H1 (cell line): ENCODE measurements around the gene CFAP54. TPM values are rescaled to one million over a fixed set of nuclear protein-coding genes. Genes with fewer than 3 reads are reported as not detected.

Experiments
- CTCF ChIA-PET: fragments of 300-600 bp; sonication (Branson Sonifier 250); formaldehyde crosslinking; loops from one replicate; lab custom pipeline; 2021; ENCODE audit not compliant: partially characterized antibody; lab: Charles Lee
- POLR2A ChIA-PET: fragments of 300-600 bp; sonication (Branson Sonifier 250); formaldehyde crosslinking; loops from one replicate; lab custom pipeline; 2021; ENCODE audit warnings: inconsistent platforms; ENCODE audit not compliant: partially characterized antibody; lab: Charles Lee
- DNase-seq, 2 experiments: peaks; one replicate each; pipeline versions ENCODE4 v3.0.0 to v3.0.0-alpha.2; 2010 to 2022; ENCODE audit warnings: low spot score in 2 of 2, low read depth in 1 of 2, mixed read lengths in 1 of 2
- FAIRE-seq: peaks from 2 replicates; lab custom pipeline; 2011; peaks lifted over from hg19 to GRCh38; lab: Jason Lieb, UNC
- H2AFZ ChIP-seq: 2 replicates; pipeline ENCODE4 v1.8.1; 2012; ENCODE audit warnings: low read length, inconsistent platforms
- H2AK5ac ChIP-seq: 2 replicates; pipeline ENCODE4 v1.6.1; 2013; ENCODE audit warnings: low read depth, low read length
- H2BK120ac ChIP-seq: replicated peaks from 2 replicates; pipeline ENCODE3; 2013; ENCODE audit warnings: low read depth, low read length, inconsistent platforms
- H2BK12ac ChIP-seq: 2 replicates; pipeline ENCODE4 v1.6.1; 2013; ENCODE audit warnings: low read depth, low read length
- H2BK15ac ChIP-seq: 2 replicates; pipeline ENCODE4 v1.6.1; 2013; ENCODE audit warnings: low read length
- H2BK20ac ChIP-seq: 2 replicates; pipeline ENCODE4 v1.6.1; 2013; ENCODE audit warnings: low read length
- H2BK5ac ChIP-seq: 2 replicates; pipeline ENCODE4 v1.6.1; 2013; ENCODE audit warnings: low read depth, low read length
- H3K14ac ChIP-seq: 2 replicates; pipeline ENCODE4 v1.6.1; 2013; ENCODE audit warnings: inconsistent platforms; ENCODE audit not compliant: insufficient read length
- H3K18ac ChIP-seq: 2 replicates; pipeline ENCODE4 v1.6.1; 2013; ENCODE audit warnings: low read length; ENCODE audit errors: extremely low read depth
- H3K23ac ChIP-seq: 2 replicates; pipeline ENCODE4 v1.6.1; 2013; ENCODE audit warnings: inconsistent platforms; ENCODE audit not compliant: insufficient read length
- H3K23me2 ChIP-seq: 2 replicates; pipeline ENCODE4 v1.6.1; 2013; ENCODE audit warnings: low read depth, low read length
- H3K27ac ChIP-seq: 2 replicates; pipeline ENCODE4 v1.6.1; 2011; ENCODE audit warnings: low read depth, low read length, inconsistent platforms
- H3K27me3 ChIP-seq, 4 experiments: replicated peaks in 1 of 4; 1 replicate in 1 of 4; 2 replicates in 3 of 4; pipeline versions ENCODE4 v1.6.1 to v1.8.1; 2011 to 2013; ENCODE audit warnings: low read length in 3 of 4, mild to moderate bottlenecking in 3 of 4, inconsistent platforms in 2 of 4, mixed read lengths in 2 of 4, moderate library complexity in 1 of 4; ENCODE audit not compliant: control insufficient read depth in 3 of 4, insufficient read depth in 3 of 4; ENCODE audit errors: extremely low read depth in 1 of 4
- H3K36me3 ChIP-seq, 4 experiments: 2 replicates each; pipeline versions ENCODE4 v1.6.1 to v1.8.1; 2011 to 2013; ENCODE audit warnings: mild to moderate bottlenecking in 4 of 4, low read length in 3 of 4, moderate library complexity in 2 of 4, control low read depth in 1 of 4, inconsistent platforms in 1 of 4; ENCODE audit not compliant: insufficient read depth in 4 of 4, control insufficient read depth in 2 of 4
- H3K4ac ChIP-seq: replicated peaks from 2 replicates; pipeline ENCODE3; 2013; ENCODE audit warnings: low read length, low read depth, mixed read lengths, inconsistent platforms; ENCODE audit not compliant: insufficient read length
- H3K4me1 ChIP-seq, 4 experiments: replicated peaks in 1 of 4; 1 replicate in 1 of 4; 2 replicates in 3 of 4; pipeline versions ENCODE4 v1.6.1 to v1.8.1; 2011 to 2013; ENCODE audit warnings: low read length in 3 of 4, inconsistent platforms in 2 of 4, mixed read lengths in 1 of 4; ENCODE audit not compliant: insufficient read depth in 4 of 4, control insufficient read depth in 3 of 4
- H3K4me2 ChIP-seq, 2 experiments: 2 replicates each; pipeline versions ENCODE4 v1.6.1 to v1.8.1; 2011 to 2013; ENCODE audit warnings: low read depth in 2 of 2, low read length in 2 of 2, control low read depth in 1 of 2, inconsistent platforms in 1 of 2, mild to moderate bottlenecking in 1 of 2; ENCODE audit not compliant: insufficient read depth in 1 of 2
- H3K4me3 ChIP-seq, 4 experiments: fragments of 200-600, 300-600 bp in 1 of 4; sonication (generic), shearing (Covaris generic), sonication (Bioruptor Twin) in 1 of 4; 2 replicates each; pipeline versions ENCODE4 v1.5.1 to v1.8.1; 2011 to 2016; ENCODE audit warnings: low read length in 4 of 4, low read depth in 3 of 4, control low read depth in 2 of 4, inconsistent platforms in 2 of 4, mild to moderate bottlenecking in 2 of 4, mixed read lengths in 1 of 4, moderate library complexity in 1 of 4; ENCODE audit not compliant: insufficient read depth in 2 of 4; ENCODE audit errors: extremely low read depth in 1 of 4
- H3K56ac ChIP-seq: replicated peaks from 2 replicates; pipeline ENCODE3; 2013; ENCODE audit warnings: low read depth, mild to moderate bottlenecking, mixed read lengths, low read length, inconsistent platforms; ENCODE audit not compliant: insufficient read length
- H3K79me1 ChIP-seq: 2 replicates; pipeline ENCODE4 v1.6.1; 2013; ENCODE audit warnings: low read depth, low read length, control low read depth
- H3K79me2 ChIP-seq, 2 experiments: 2 replicates each; pipeline versions ENCODE4 v1.6.1 to v1.8.1; 2012 to 2013; ENCODE audit warnings: low read length in 2 of 2, mild to moderate bottlenecking in 2 of 2, inconsistent platforms in 1 of 2; ENCODE audit not compliant: insufficient read depth in 2 of 2, control insufficient read depth in 1 of 2
- H3K9ac ChIP-seq, 4 experiments: replicated peaks in 1 of 4; 1 replicate in 1 of 4; 2 replicates in 3 of 4; pipeline versions ENCODE4 v1.6.1 to v1.8.1; 2011 to 2013; ENCODE audit warnings: low read depth in 3 of 4, low read length in 3 of 4, control low read depth in 2 of 4, mild to moderate bottlenecking in 2 of 4, moderate library complexity in 2 of 4, inconsistent platforms in 1 of 4; ENCODE audit errors: extremely low read depth in 1 of 4
- H3K9me3 ChIP-seq, 2 experiments: 2 replicates each; pipeline versions ENCODE4 v1.6.1 to v1.8.1; 2012 to 2013; ENCODE audit warnings: mild to moderate bottlenecking in 2 of 2, moderate library complexity in 2 of 2, control low read depth in 1 of 2, inconsistent platforms in 1 of 2, low read depth in 1 of 2, low read length in 1 of 2, mixed read lengths in 1 of 2; ENCODE audit not compliant: insufficient read depth in 2 of 2
- H4K20me1 ChIP-seq, 2 experiments: replicated peaks in 1 of 2; 2 replicates each; pipeline versions ENCODE3 to v1.8.1; 2011 to 2013; ENCODE audit warnings: inconsistent platforms in 2 of 2, low read length in 2 of 2, mild to moderate bottlenecking in 1 of 2; ENCODE audit not compliant: insufficient read depth in 2 of 2, control insufficient read depth in 1 of 2
- H4K5ac ChIP-seq: 2 replicates; pipeline ENCODE4 v1.6.1; 2013; ENCODE audit warnings: low read length, low read depth, mixed read lengths, inconsistent platforms; ENCODE audit not compliant: insufficient read length
- H4K8ac ChIP-seq: 2 replicates; pipeline ENCODE4 v1.8.0; 2013; ENCODE audit warnings: mild to moderate bottlenecking, moderate library complexity, low read length, inconsistent platforms; ENCODE audit not compliant: insufficient read depth; ENCODE audit errors: extremely low read depth
- H4K91ac ChIP-seq: replicated peaks from 2 replicates; pipeline ENCODE3; 2013; ENCODE audit warnings: low read length, mixed read lengths, inconsistent platforms; ENCODE audit not compliant: insufficient read length
- ATF2 ChIP-seq: IDR thresholded peaks from 2 replicates; pipeline ENCODE4 v1.6.1; 2012; ENCODE audit warnings: low read length, inconsistent platforms
- BCL11A ChIP-seq, 2 experiments: IDR thresholded peaks; one replicate each; pipeline ENCODE4 v1.6.1; 2011; ENCODE audit warnings: low read depth in 2 of 2, low read length in 2 of 2, mild to moderate bottlenecking in 2 of 2
- BRCA1 ChIP-seq: IDR thresholded peaks from 2 replicates; pipeline ENCODE4 v1.6.1; 2012; ENCODE audit warnings: low read depth, low read length, improper control_type of control experiment
- E2F6 ChIP-seq: IDR thresholded peaks from 2 replicates; pipeline ENCODE4 v1.6.1; 2012; ENCODE audit warnings: inconsistent platforms
- FOSL1 ChIP-seq: IDR thresholded peaks from 2 replicates; pipeline ENCODE4 v1.6.1; 2011; ENCODE audit warnings: mild to moderate bottlenecking, low read depth, low read length, moderate library complexity; ENCODE audit not compliant: insufficient read depth
- MAX ChIP-seq: IDR thresholded peaks from 2 replicates; pipeline ENCODE4 v1.6.1; 2012; ENCODE audit warnings: inconsistent platforms
- POLR2AphosphoS5 ChIP-seq: IDR thresholded peaks from 2 replicates; pipeline ENCODE4 v1.6.1; 2011; ENCODE audit warnings: low read depth, low read length
- SIRT6 ChIP-seq: IDR thresholded peaks from one replicate; pipeline ENCODE4 v1.7.1; 2012; ENCODE audit warnings: low read length, inconsistent platforms
- SIX5 ChIP-seq: IDR thresholded peaks from 2 replicates; pipeline ENCODE4 v1.6.1; 2011; ENCODE audit warnings: mild to moderate bottlenecking, low read depth, low read length
- SP4 ChIP-seq: IDR thresholded peaks from 2 replicates; pipeline ENCODE4 v1.6.1; 2012; ENCODE audit warnings: low read length, inconsistent platforms
- SUZ12 ChIP-seq: fragments of 200-600 bp; sonication (generic); IDR thresholded peaks from 2 replicates; pipeline ENCODE4 v1.6.1; 2012; ENCODE audit warnings: mild to moderate bottlenecking, inconsistent platforms, low read length, moderate library complexity, mixed read lengths
- TCF12 ChIP-seq: IDR thresholded peaks from 2 replicates; pipeline ENCODE4 v1.6.1; 2011; ENCODE audit warnings: low read depth, mild to moderate bottlenecking, low read length
- WGBS, 2 experiments: shearing (Covaris generic) in 1 of 2; methylation state at CpG; one replicate each; pipeline versions ENCODE4 v1.1.6 to v1.1.7; 2013 to 2015; ENCODE audit warnings: low lambda C conversion rate in 2 of 2, mixed read lengths in 2 of 2, inconsistent platforms in 1 of 2, low coverage in 1 of 2, missing lambda C conversion rate in 1 of 2; ENCODE audit not compliant: insufficient replicate concordance in 2 of 2, insufficient coverage in 1 of 2, insufficient read length in 1 of 2; ENCODE audit errors: extremely low coverage in 1 of 2, missing lambda C conversion rate in 1 of 2; 5-methylcytosine and 5-hydroxymethylcytosine counted together
- polyA plus RNA-seq, 7 experiments: library from polyadenylated mRNA; depleted of rRNA in 3 of 7; stranded (reverse) in 5 of 7; unstranded in 2 of 7; fragments of >200 nt in 5 of 7; fragments of 200-250 nt in 2 of 7; gene quantifications; 1 replicate in 5 of 7; 2 replicates in 1 of 7; 4 replicates in 1 of 7; pipeline versions ENCODE4 v1.2.1 to v1.2.3, GENCODE V29; 2011 to 2013; ENCODE audit warnings: missing spikeins in 2 of 7, mixed read lengths in 2 of 7
- total RNA-seq: library from RNA; stranded (reverse); fragmentation: NEBNext Ultra II Directional; extraction: Animal tissue kit (Norgen Biotek cat#: 25700); gene quantifications from 2 replicates; pipeline ENCODE4 v1.2.1, GENCODE V29; 2021

CFAP54 gene
- total and polyA plus RNA-seq, 2 of the 8 experiments (the other 6 are each of a cell fraction or from before 2014, with no cell fraction given) = 0.17 to 0.33 TPM

GRCh38 chr12:96534339-96534738 is 45.0 kb downstream of the CFAP54 start:
- POLR2A ChIA-PET = no interaction called here
- TF ChIP-seq SUZ12 (no peak), POLR2AphosphoS5 (no peak), TCF12 (no peak), SIX5 (no peak), BCL11A (IDR thresholded peaks at IDR 0.05; ENCODE audit: low read depth in 2 of 2, low read length in 2 of 2) (no peak), SIRT6 (no peak), E2F6 (no peak), MAX (no peak), FOSL1 (no peak), BRCA1 (no peak), SP4 (no peak), ATF2 (no peak)

More at GRCh38 chr12:96534339-96534738, 45.0 kb downstream of the CFAP54 start:
- no peak overlapping the region for H3K9ac ChIP-seq
- no peaks in the 10 kb centered on the region for H3K4me1 ChIP-seq
- DNase-seq (no peak), FAIRE-seq (no peak)
- H3K36me3 ChIP-seq = no peaks in the 10 kb centered on the region
- no peak overlapping the region for H3K14ac ChIP-seq
- no peak overlapping the region for H2AFZ ChIP-seq
- no peak overlapping the region for H3K23ac ChIP-seq
- H3K9me3 ChIP-seq = no peaks in the 10 kb centered on the region
- H3K4me2 ChIP-seq = no peak overlapping the region
- H3K4ac ChIP-seq = no peak overlapping the region
- H3K23me2 ChIP-seq = no peaks in the 10 kb centered on the region; the same call in 1 of the 2 replicates
- CTCF ChIA-PET = no interaction called here
- H2BK120ac ChIP-seq = no peak overlapping the region
- 0 out of 2 replicates have a peak overlapping the region, but pooled peaks have one; percentile 72 for H2BK20ac ChIP-seq
- H2BK15ac ChIP-seq = no peak overlapping the region
- no peaks in the 10 kb centered on the region for H3K27me3 ChIP-seq
- H3K18ac ChIP-seq = no peak overlapping the region
- H3K79me1 ChIP-seq = no peaks in the 10 kb centered on the region
- no peak overlapping the region for H4K8ac ChIP-seq
- no peak overlapping the region for H4K5ac ChIP-seq
- no peak overlapping the region for H2BK12ac ChIP-seq
- WGBS, 2 experiments = 69% methylated on average over 4 of the region's 4 CpGs; no CpG with 5 or more reads in 1 of the 2 experiments
- no peak overlapping the region for H4K91ac ChIP-seq
- H2AK5ac ChIP-seq = no peak overlapping the region
- no peak overlapping the region for H3K27ac ChIP-seq
- no peak overlapping the region for H3K56ac ChIP-seq
- no peak overlapping the region for H2BK5ac ChIP-seq
- H3K4me3 ChIP-seq = no peak overlapping the region
- H4K20me1 ChIP-seq = no peaks in the 10 kb centered on the region
- no peaks in the 10 kb centered on the region for H3K79me2 ChIP-seq
